Memory B cell (primary cell): ENCODE measurements around the gene LRRN4CL.
"Not testable (repeated sequence)": the region's sequence is repeated elsewhere in the genome, so short reads cannot be mapped to it uniquely, and the experiment has no call there.

ENCODE experiments used
- ATAC-seq: fragments of 150-1000 bp; cut with Tn5 transposase; 2 replicates; pipeline ENCODE4 v1.10.0; 2021; ENCODE audit warnings: low read depth, mild to moderate bottlenecking, moderate library complexity
- DNase-seq, 2 donors: peaks; one replicate each; pipeline ENCODE4 v3.0.0; 2022; ENCODE audit warnings: low spot score in 2 of 2
- H3K27ac Mint-ChIP-seq: one replicate; pipeline ENCODE4 v1.8.0; 2022; ENCODE audit warnings: mild to moderate bottlenecking, moderate library complexity, mixed read lengths
- H3K27me3 Mint-ChIP-seq: one replicate; pipeline ENCODE4 v1.8.0; 2022; ENCODE audit warnings: mixed read lengths
- H3K36me3 Mint-ChIP-seq: one replicate; pipeline ENCODE4 v1.8.0; 2022; ENCODE audit warnings: mild to moderate bottlenecking, mixed read lengths
- H3K4me1 Mint-ChIP-seq: one replicate; pipeline ENCODE4 v1.8.0; 2022; ENCODE audit warnings: mixed read lengths
- H3K4me3 Mint-ChIP-seq: one replicate; pipeline ENCODE4 v1.8.0; 2022; ENCODE audit warnings: mild to moderate bottlenecking, moderate library complexity, mixed read lengths
- H3K9me3 Mint-ChIP-seq: one replicate; pipeline ENCODE4 v1.8.0; 2022; ENCODE audit warnings: mixed read lengths

Gene LRRN4CL

DNA sequence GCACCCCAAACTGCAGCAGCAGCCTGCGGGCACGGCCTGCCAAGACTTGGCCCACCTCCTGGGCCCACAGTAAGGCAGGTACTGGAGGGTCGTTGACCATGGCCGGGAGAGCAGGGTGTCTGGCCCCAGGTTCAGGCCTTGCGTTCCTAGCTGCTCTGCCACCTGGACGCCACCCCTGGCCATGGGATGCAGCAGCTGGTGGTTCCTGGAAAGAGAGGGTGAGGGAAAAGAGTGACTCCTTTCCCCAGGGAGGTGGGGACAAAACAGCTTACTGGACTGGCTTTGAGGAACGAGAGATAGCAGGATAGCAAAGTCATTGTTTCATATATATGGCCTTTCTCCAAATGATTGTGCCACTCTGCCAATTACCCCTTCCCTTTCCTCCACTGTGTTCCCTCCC lies 16.1 kb upstream of the LRRN4CL start:
- no peaks in the 10 kb centered on the region for H3K27me3 Mint-ChIP-seq
- H3K9me3 Mint-ChIP-seq, result no peaks in the 10 kb centered on the region
- peak overlapping the region; percentile 96 for H3K4me3 Mint-ChIP-seq
- ATAC-seq (no peak), DNase-seq (no peak)
- H3K36me3 Mint-ChIP-seq, result no peaks in the 10 kb centered on the region
- peaks cover 31% of the 10 kb centered on the region for H3K4me1 Mint-ChIP-seq
- H3K27ac Mint-ChIP-seq, result peak overlapping the region; percentile 95

DNA sequence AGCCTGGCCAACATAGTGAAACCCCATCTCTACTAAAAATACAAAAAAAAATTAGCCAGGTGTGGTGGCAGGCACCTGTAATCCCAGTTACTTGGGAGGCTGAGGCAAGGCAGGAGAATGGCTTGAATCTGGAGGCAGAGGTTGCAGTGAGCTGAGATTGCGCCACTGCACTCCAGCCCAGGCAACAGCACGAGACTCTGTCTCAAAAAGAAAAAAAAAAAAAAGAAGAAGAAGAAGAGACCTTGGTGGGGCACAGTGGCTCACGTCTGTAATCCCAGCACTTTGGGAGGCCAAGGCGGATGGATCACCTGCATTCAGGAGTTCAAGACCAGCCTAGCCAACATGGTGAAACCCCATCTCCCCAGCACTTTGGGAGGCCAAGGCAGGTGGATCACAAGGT lies 14.6 kb upstream of the LRRN4CL start:
- not testable (repeated sequence) for DNase-seq, H3K36me3 Mint-ChIP-seq, H3K9me3 Mint-ChIP-seq, H3K4me3 Mint-ChIP-seq, ATAC-seq, H3K27ac Mint-ChIP-seq, H3K27me3 Mint-ChIP-seq
- peaks cover 30% of the 10 kb centered on the region for H3K4me1 Mint-ChIP-seq

DNA sequence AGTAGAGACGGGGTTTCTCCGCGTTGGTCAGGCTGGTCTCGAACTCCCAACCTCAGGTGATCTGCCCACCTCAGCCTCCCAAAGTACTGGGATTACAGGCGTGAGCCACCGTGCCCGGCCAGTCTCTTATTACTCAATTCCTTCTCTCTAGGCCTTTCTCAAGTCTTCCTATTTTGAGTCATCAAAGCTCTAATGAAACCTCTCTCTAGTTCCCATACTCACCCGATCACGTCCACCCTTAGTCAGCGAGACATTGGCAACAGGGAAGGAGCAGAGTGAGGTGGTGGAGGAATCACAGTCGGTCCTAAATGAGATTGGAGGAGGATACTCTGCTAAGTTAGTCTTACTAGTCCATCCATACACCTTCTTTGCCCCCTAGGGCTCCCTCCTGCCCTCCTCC lies 12.9 kb upstream of the LRRN4CL start:
- Mint-ChIP-seq H3K36me3 (peaks cover 2% of the 10 kb centered on the region), H3K4me1 (peaks cover 17% of the 10 kb centered on the region), H3K4me3 (no peak overlapping the region), H3K9me3 (no peaks in the 10 kb centered on the region), H3K27me3 (no peaks in the 10 kb centered on the region), H3K27ac (no peak overlapping the region)
- DNase-seq (no peak), ATAC-seq (no peak)

DNA sequence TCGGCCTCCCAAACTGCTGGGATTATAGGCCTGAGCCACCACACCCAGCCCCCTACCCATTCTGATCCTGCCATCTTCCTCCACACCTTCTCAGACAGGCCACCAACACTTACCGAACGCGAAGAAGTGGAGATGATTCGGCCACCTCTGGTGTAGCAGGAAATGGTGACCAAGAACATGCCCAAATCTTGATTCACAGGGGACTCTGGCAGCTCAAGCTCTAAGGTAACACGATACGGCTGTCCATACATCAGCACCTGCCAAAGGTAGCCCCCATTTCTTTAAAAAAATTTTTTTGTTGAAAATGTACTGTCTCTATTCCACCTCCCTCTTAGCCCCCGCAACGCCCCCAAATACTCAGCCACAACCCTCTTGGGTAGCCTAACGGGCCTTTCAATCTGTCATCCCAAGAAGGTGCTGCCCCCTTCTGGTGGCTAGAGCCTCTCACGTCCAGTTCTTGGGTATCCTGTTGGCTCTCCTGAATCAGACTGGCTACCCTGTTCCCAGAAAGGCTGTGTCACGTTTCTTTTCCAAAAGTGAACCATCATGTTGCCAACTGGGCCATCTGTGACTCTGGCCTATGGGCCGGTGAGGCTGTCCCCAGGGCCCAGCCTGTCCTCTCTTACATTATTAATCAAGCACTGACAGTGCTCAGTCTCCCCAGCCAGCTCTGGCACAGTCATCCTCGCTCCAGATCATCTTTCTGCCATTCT lies 5.3 kb upstream of the LRRN4CL start:
- Mint-ChIP-seq H3K36me3 (peaks cover 14% of the 10 kb centered on the region), H3K27ac (no peak overlapping the region), H3K9me3 (no peaks in the 10 kb centered on the region), H3K27me3 (no peaks in the 10 kb centered on the region), H3K4me1 (peaks cover 8% of the 10 kb centered on the region), H3K4me3 (no peak overlapping the region)
- ATAC-seq, result peak; percentile 96
- peak; percentile 71 to 79 for DNase-seq

DNA sequence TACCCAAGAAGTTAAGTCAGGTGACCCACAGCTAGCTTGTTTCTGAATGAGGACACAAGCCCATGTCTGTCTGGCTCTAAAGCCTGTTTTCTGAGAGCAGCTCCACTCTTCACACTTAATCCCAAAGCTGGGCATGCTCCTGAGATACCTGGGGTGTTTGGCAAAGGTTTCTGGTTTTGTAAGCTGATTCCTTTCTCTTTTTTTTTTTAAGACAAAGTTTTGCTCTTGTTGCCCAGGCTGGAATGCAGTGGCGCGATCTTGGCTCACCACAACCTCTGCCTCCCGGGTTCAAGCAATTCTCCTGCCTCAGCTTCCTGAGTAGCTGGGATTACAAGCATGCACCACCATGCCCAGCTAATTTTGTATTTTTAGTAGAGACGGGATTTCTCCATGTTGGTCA lies 4.3 kb upstream of the LRRN4CL start:
- H3K27me3 Mint-ChIP-seq, H3K9me3 Mint-ChIP-seq, H3K4me3 Mint-ChIP-seq, H3K4me1 Mint-ChIP-seq, ATAC-seq, H3K27ac Mint-ChIP-seq, DNase-seq: not testable (repeated sequence)
- peaks cover 14% of the 10 kb centered on the region for H3K36me3 Mint-ChIP-seq

DNA sequence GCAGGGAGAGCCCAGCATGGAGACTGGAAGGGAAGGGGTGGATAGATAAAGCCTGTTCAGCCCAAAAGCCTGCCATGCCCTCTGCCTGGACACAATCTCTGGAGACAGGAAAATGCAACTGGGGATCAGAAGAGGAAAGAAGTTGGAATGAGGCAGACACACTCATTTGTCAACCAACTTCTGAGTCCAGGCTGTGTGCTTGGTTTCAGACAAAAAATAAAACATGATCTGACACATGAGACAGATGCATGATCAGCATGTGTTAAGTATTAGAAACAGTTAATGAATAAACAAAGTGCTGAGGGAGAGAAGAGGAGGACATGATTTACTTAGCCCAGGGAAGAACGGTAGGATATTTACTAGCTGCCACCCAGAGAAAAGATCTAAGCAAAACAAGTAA lies 839 bp downstream of the LRRN4CL start:
- H3K36me3 Mint-ChIP-seq, result peaks cover 11% of the 10 kb centered on the region
- no peak overlapping the region for H3K4me3 Mint-ChIP-seq
- no peak for ATAC-seq
- DNase-seq, result no peak
- H3K9me3 Mint-ChIP-seq, result no peaks in the 10 kb centered on the region
- no peak overlapping the region for H3K27ac Mint-ChIP-seq
- H3K4me1 Mint-ChIP-seq, result no peaks in the 10 kb centered on the region
- H3K27me3 Mint-ChIP-seq, result peaks cover 3% of the 10 kb centered on the region

DNA sequence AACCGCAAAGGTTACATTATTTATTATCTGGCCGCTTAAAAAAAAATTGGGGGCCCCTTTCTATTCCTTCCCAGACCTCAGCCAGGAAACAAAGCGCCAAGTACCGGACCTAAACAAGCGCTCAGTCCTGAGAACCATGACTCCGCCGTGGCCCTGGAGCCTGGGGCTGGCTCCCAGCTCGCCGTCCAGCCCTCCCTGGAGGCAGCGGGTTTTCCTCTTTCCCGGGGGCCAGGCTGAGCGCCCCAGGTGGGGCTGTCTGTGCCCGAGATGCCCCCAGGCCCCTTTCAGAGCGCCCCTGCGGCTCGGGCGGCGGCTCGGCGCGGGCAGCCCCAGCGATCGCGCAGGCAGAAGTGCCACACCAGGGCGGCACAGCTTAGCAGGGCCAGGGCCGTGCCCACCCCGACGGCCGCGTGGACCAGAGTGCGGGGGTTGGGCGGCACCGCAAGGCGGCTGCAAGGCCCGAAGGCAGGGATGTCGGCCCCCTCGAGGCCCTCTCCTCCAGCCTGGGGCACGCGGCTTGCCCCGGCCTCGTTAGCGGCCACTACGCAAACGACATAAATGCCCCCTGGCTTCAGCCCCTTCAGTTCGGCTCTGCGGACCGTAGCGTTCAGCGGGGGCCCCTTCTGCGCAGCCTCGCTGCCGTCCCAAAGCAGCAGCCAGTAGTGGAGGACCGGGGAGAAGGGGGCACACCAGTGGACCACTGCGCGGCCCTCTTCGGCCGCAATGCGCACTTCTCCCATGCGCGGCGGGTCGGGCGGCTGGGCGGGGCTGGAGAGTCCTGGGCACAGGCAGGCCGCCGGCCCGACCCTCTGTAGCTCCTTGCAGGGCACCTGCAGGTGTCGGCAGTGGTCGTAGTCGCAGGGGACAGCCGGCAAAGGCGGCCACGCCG lies 1.6 kb downstream of the LRRN4CL start:
- no peak for ATAC-seq
- Mint-ChIP-seq H3K4me3 (no peak overlapping the region), H3K27ac (no peak overlapping the region)

DNA sequence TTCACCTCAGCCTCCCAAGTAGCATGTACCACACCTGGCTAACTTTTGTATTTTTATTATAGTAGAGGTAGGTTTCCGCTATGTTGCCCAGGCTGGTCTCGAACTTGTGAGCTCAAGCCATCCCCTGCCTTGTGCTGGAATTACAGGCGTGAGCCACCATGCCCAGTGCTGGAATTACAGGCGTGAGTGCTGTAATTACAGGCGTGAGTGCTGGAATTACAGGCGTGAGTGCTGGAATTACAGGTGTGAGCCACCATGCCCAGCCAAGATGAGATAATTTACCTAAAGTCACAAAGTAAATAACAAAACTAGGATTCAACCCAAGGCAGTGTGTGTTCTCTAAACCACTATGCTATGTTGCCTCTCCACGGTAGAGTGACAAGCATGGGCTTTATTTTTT lies 6.8 kb downstream of the LRRN4CL start:
- ATAC-seq, result no peak
- Mint-ChIP-seq H3K9me3 (no peaks in the 10 kb centered on the region), H3K36me3 (peaks cover 4% of the 10 kb centered on the region), H3K4me1 (peaks cover 16% of the 10 kb centered on the region), H3K4me3 (no peak overlapping the region), H3K27me3 (no peaks in the 10 kb centered on the region), H3K27ac (no peak overlapping the region)
- no peak for DNase-seq

More for the DNA sequence above, 1.6 kb downstream of the LRRN4CL start:
- Mint-ChIP-seq H3K36me3 (peaks cover 8% of the 10 kb centered on the region), H3K27me3 (peaks cover 3% of the 10 kb centered on the region), H3K4me1 (no peaks in the 10 kb centered on the region), H3K9me3 (no peaks in the 10 kb centered on the region)
- DNase-seq, result no peak

DNA sequence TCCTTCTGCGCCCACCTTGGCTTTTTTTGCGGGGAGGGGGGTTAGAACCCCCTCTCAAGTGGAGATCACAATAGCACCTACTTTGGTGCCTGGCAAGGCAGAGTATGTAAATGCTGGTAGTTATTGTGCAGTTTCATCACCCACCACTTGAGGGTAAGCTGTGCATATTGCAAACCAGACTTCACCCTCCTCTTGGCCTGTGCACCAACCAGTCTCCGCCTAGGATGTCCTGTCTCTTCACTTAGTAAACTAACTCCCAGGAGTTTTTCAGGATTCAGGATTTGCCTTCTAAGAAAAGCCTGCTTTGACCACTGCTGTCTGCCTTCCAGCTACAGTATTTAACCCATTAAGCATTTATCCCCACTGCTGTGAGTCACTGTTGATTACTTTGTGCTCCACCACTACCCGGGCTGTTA lies 8.5 kb downstream of the LRRN4CL start:
- H3K9me3 Mint-ChIP-seq, result no peaks in the 10 kb centered on the region
- H3K27me3 Mint-ChIP-seq, result no peaks in the 10 kb centered on the region
- peaks cover 24% of the 10 kb centered on the region for H3K4me1 Mint-ChIP-seq
- H3K36me3 Mint-ChIP-seq, result peaks cover 9% of the 10 kb centered on the region
- peak; percentile 27 to 50 for DNase-seq
- peak overlapping the region; percentile 58 for H3K27ac Mint-ChIP-seq
- ATAC-seq, result peak; percentile 64
- peak overlapping the region; percentile 65 for H3K4me3 Mint-ChIP-seq

DNA sequence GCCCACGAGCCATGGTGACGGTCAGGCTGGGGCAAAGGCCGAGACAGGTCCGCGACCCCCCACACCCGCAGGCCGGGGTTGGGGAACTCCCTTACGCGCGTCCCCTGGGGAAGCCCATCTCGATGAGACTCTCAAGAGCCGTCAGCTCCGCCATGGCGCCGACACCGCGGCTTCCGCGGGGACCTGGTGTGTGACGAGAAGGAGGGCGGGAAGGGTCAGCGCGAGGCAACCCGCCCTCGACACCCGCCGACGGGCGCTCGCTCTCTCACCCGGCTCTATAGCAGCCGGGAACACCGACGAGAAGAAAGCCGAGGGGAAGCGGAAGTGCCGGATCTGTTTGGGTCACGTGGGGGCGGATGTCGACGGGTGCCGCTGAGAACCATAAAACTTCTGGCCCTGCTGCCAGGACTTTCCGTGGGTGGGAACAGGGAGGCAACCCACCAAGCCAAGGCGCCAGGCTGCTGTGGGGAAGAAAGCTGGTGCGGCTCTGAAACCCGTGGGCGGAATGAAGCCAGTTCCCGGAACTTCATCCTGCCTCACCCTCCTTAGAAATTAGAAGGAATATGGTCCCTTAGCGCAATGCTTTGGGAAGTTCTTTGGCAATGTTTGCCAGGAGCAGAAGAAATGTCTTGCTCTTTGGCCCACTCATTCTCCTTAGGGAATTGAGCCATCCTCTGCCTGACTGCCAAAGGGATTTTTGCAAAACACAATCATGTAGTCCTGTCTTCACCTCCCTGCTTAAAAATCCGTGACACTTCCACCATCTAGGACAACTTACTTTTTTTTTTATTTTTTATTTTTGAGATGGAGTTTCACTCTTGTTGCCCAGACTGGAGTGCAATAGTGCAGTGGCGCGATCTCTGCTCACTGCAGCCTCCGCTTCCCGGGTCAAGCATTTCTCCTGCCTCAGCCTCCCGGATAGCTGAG lies 10.3 kb downstream of the LRRN4CL start, which contains the start of gene UBXN1:
Gene UBXN1, minus strand, starts transcription at position 304 of the 927 bp plus-strand sequence. Its CDS starts 150 bp downstream, at position 154.
- Mint-ChIP-seq H3K36me3 (peaks cover 11% of the 10 kb centered on the region), H3K4me3 (peak within 1 kb of the TSS; percentile 83), H3K9me3 (no peaks in the 10 kb centered on the region), H3K27me3 (no peaks in the 10 kb centered on the region), H3K27ac (peak within 1 kb of the TSS; percentile 97), H3K4me1 (peaks cover 27% of the 10 kb centered on the region)
- ATAC-seq (peak; percentile 85), DNase-seq (peak; percentile 76 to 79)

DNA sequence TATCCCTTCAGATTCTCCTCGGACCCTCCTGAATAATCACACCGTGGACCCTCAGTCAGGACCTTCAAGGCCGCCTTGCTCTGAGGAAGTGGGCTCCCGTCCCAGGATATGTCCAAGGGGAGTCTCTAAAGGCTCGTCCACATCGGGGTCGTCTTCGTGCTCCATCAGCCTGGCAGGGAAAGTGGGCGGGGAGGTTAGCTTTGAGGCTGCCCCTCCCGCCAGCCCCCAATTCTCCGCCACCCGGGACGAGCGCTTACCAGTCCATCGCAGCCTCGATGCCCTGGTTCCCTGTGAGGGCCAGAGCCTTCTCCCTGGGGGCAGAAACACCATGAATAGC lies 10.9 kb downstream of the LRRN4CL start:
- H3K9me3 Mint-ChIP-seq, result no peaks in the 10 kb centered on the region
- H3K27ac Mint-ChIP-seq, result peak overlapping the region; percentile 97
- peaks cover 27% of the 10 kb centered on the region for H3K4me1 Mint-ChIP-seq
- peak overlapping the region; percentile 83 for H3K4me3 Mint-ChIP-seq
- DNase-seq (no peak), ATAC-seq (no peak)
- peaks cover 11% of the 10 kb centered on the region for H3K36me3 Mint-ChIP-seq
- no peaks in the 10 kb centered on the region for H3K27me3 Mint-ChIP-seq

DNA sequence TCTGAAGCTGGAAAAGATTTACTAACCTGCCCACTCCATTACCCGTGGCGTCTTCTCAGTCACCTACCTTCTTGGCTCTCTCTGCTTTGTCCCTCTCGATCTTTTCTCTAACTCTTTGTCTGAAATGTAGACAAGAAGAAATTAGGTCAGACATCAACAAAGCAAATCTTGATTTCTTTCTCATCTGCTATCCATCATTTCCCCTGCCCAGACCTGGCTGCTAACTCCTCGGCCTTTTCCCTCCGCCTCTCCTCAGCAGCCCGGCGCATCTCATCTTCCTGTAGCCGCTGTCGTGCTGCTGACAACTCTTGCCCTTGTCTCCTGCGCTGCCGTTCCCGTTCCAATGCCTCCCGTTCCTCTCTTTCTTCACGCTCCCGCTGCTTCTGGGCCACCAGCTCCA lies 11.6 kb downstream of the LRRN4CL start:
- ATAC-seq (no peak), DNase-seq (no peak)
- Mint-ChIP-seq H3K27me3 (no peaks in the 10 kb centered on the region), H3K4me3 (peak overlapping the region; percentile 83), H3K27ac (peak overlapping the region; percentile 97), H3K4me1 (peaks cover 27% of the 10 kb centered on the region), H3K36me3 (peaks cover 11% of the 10 kb centered on the region), H3K9me3 (no peaks in the 10 kb centered on the region)

DNA sequence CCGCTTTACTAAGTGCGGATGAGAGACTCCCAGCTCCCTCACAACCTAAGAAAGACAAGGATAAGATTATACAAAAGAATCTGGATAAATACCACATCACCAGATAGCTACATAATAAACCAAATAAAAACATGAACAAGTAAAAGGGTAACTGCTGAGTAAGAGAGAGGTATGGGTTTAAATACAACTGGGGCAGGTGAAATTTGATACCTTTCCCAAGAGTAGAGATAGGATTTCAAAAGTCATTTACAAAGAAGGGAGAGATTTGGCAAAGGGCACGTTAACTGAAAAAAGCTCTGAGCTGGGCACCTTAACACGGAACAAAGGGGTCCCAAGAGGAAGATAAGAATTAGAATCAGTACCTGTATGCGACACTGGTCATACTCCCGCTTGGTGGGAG lies 12.2 kb downstream of the LRRN4CL start:
- Mint-ChIP-seq H3K27ac (peak overlapping the region; percentile 97), H3K4me3 (peak overlapping the region; percentile 83), H3K9me3 (no peaks in the 10 kb centered on the region), H3K36me3 (peaks cover 11% of the 10 kb centered on the region), H3K4me1 (peaks cover 29% of the 10 kb centered on the region), H3K27me3 (no peaks in the 10 kb centered on the region)
- DNase-seq (no peak), ATAC-seq (no peak)
